Hepatocyte (in vitro differentiated cells): ENCODE data around the gene RIMS1. TPM values are rescaled to one million over a fixed set of nuclear protein-coding genes. Genes with fewer than 3 reads are reported as not detected.

Experiments
- DNase-seq: peaks from one replicate; pipeline ENCODE4 v3.0.0-alpha.2; 2016; ENCODE audit warnings: low spot score
- H2AFZ ChIP-seq: fragments of 200-600 bp; sonication (generic); 2 replicates; pipeline ENCODE4 v1.6.0; 2016; ENCODE audit warnings: antibody characterized with exemption, mild to moderate bottlenecking
- H3K27ac ChIP-seq: fragments of 200-600 bp; sonication (generic); 2 replicates; pipeline ENCODE4 v1.5.1; 2016; ENCODE audit warnings: mild to moderate bottlenecking
- H3K27me3 ChIP-seq: fragments of 200-600 bp; sonication (generic); 2 replicates; pipeline ENCODE4 v1.6.1; 2016
- H3K36me3 ChIP-seq: fragments of 200-600 bp; sonication (generic); replicated peaks from 2 replicates; pipeline ENCODE4 v1.5.1; 2016; ENCODE audit warnings: low read depth; ENCODE audit not compliant: insufficient read depth
- H3K4me1 ChIP-seq: fragments of 200-600 bp; sonication (generic); 2 replicates; pipeline ENCODE4 v1.5.1; 2016; ENCODE audit warnings: mild to moderate bottlenecking, moderate library complexity; ENCODE audit not compliant: insufficient read depth
- H3K4me2 ChIP-seq: fragments of 200-600 bp; sonication (generic); 2 replicates; pipeline ENCODE4 v1.6.0; 2016
- H3K4me3 ChIP-seq: fragments of 200-600 bp; sonication (generic); 2 replicates; pipeline ENCODE4 v1.5.1; 2016; ENCODE audit warnings: mild to moderate bottlenecking
- H3K79me2 ChIP-seq: fragments of 200-600 bp; sonication (generic); 2 replicates; pipeline ENCODE4 v1.6.0; 2017; ENCODE audit warnings: mild to moderate bottlenecking
- H3K9me2 ChIP-seq: fragments of 200-600 bp; sonication (generic); replicated peaks from 2 replicates; pipeline ENCODE4 v1.6.0; 2017; ENCODE audit warnings: mild to moderate bottlenecking; ENCODE audit not compliant: insufficient read depth
- H3K9me3 ChIP-seq: fragments of 200-600 bp; sonication (generic); 2 replicates; pipeline ENCODE4 v1.5.1; 2016; ENCODE audit warnings: low read depth, mild to moderate bottlenecking
- H4K20me1 ChIP-seq: fragments of 200-600 bp; sonication (generic); 2 replicates; pipeline ENCODE4 v1.6.0; 2016; ENCODE audit warnings: mild to moderate bottlenecking; ENCODE audit not compliant: insufficient read depth, poor library complexity, severe bottlenecking
- CTCF ChIP-seq: fragments of 200-600 bp; sonication (generic); IDR thresholded peaks from 2 replicates; pipeline ENCODE4 v1.5.1; 2016; ENCODE audit warnings: antibody characterized with exemption, mild to moderate bottlenecking; ENCODE audit not compliant: poor library complexity
- EZH2 ChIP-seq: fragments of 200-600 bp; sonication (generic); IDR thresholded peaks from 2 replicates; pipeline ENCODE4 v1.6.1; 2016; ENCODE audit warnings: antibody characterized with exemption, mild to moderate bottlenecking, borderline replicate concordance
- EZH2phosphoT487 ChIP-seq: fragments of 200-600 bp; sonication (generic); IDR thresholded peaks from one replicate; pipeline ENCODE4 v1.6.1; 2018; ENCODE audit warnings: antibody characterized with exemption, mild to moderate bottlenecking, low read depth, moderate library complexity; ENCODE audit not compliant: unreplicated experiment, severe bottlenecking
- WGBS: methylation state at CpG from one replicate; pipeline ENCODE4 v1.1.6; 2016; ENCODE audit warnings: low lambda C conversion rate; ENCODE audit errors: missing lambda C conversion rate; 5-methylcytosine and 5-hydroxymethylcytosine counted together
- polyA plus RNA-seq: library from polyadenylated mRNA; unstranded; fragments of >200 nt; fragmentation: Nextera tagmentation; extraction: Ambion mirVana; gene quantifications from 2 replicates; pipeline ENCODE4 v1.2.1, GENCODE V29; 2016
- total RNA-seq: library from RNA; depleted of rRNA; stranded (reverse); fragments of >200 nt; gene quantifications from 2 replicates; pipeline ENCODE4 v1.2.3, GENCODE V29; 2014

RIMS1 gene
- total and polyA plus RNA-seq, 2 experiments from 2014 or later = 0.45 to 5.5 TPM

- H3K27me3 ChIP-seq = no peaks in the 10 kb centered on the region
- peak; percentile 100 for TF ChIP-seq CTCF
- TF ChIP-seq EZH2 = no peak
- no peak for TF ChIP-seq EZH2phosphoT487
- 11% methylated on average over 7 of the region's 7 CpGs for WGBS
- H3K79me2 ChIP-seq = no peaks in the 10 kb centered on the region
- H3K36me3 ChIP-seq = no peaks in the 10 kb centered on the region
- H3K4me2 ChIP-seq = no peak overlapping the region
- no peak overlapping the region for H3K4me3 ChIP-seq
- no peak overlapping the region for H2AFZ ChIP-seq
- no peaks in the 10 kb centered on the region for H3K9me3 ChIP-seq
- peak; percentile 84 for DNase-seq
- H4K20me1 ChIP-seq = no peaks in the 10 kb centered on the region
- H3K27ac ChIP-seq = no peak overlapping the region
- H3K9me2 ChIP-seq = no peaks in the 10 kb centered on the region
- no peaks in the 10 kb centered on the region for H3K4me1 ChIP-seq
Observed at GRCh38 chr6:72411872-72412708, 525.7 kb downstream of the RIMS1 start.

- TF ChIP-seq EZH2phosphoT487 = no peak
- no peak for TF ChIP-seq EZH2
- no peak for TF ChIP-seq CTCF
- no peaks in the 10 kb centered on the region for H3K9me2 ChIP-seq
- no peak overlapping the region for H2AFZ ChIP-seq
- WGBS = 88% methylated on average over 7 of the region's 7 CpGs
- H3K27me3 ChIP-seq = no peaks in the 10 kb centered on the region
- no peaks in the 10 kb centered on the region for H3K79me2 ChIP-seq
- no peak overlapping the region for H3K4me3 ChIP-seq
- no peaks in the 10 kb centered on the region for H3K4me1 ChIP-seq
- H4K20me1 ChIP-seq = no peaks in the 10 kb centered on the region
- H3K9me3 ChIP-seq = no peaks in the 10 kb centered on the region
- no peak overlapping the region for H3K27ac ChIP-seq
- no peak for DNase-seq
- H3K4me2 ChIP-seq = no peak overlapping the region
- no peaks in the 10 kb centered on the region for H3K36me3 ChIP-seq
Observed at GRCh38 chr6:72412709-72413044, 526.3 kb downstream of the RIMS1 start.

GRCh38 chr6:72413884-72414283, 527.5 kb downstream of the RIMS1 start:
- DNase-seq = peak; percentile 75
- peak overlapping the region; percentile 26 for H3K4me2 ChIP-seq
- no peaks in the 10 kb centered on the region for H3K36me3 ChIP-seq
- H3K27ac ChIP-seq = peak overlapping the region; percentile 17
- H4K20me1 ChIP-seq = no peaks in the 10 kb centered on the region
- H3K27me3 ChIP-seq = no peaks in the 10 kb centered on the region
- no peaks in the 10 kb centered on the region for H3K9me3 ChIP-seq
- H3K9me2 ChIP-seq = no peaks in the 10 kb centered on the region
- no peak overlapping the region for H2AFZ ChIP-seq
- TF ChIP-seq EZH2phosphoT487 (no peak), CTCF (no peak), EZH2 (no peak)
- H3K4me3 ChIP-seq = no peak overlapping the region
- 38% methylated on average over 9 of the region's 9 CpGs for WGBS
- peaks cover 4% of the 10 kb centered on the region for H3K4me1 ChIP-seq
- no peaks in the 10 kb centered on the region for H3K79me2 ChIP-seq
